ENCODE results near the gene ADGRD1.

The ADGRD1 gene

GRCh38 chr12:131141514-131141913 lies 187.8 kb downstream of the ADGRD1 start:
- DNase-seq: no peak

GRCh38 chr12:131142891-131143657 lies 189.4 kb downstream of the ADGRD1 start:
- no peak for DNase-seq

GRCh38 chr12:131146173-131146675 lies 192.5 kb downstream of the ADGRD1 start:
- DNase-seq: no peak

- DNase-seq: no peak
Observed at GRCh38 chr12:131147293-131147692, 193.6 kb downstream of the ADGRD1 start.

GRCh38 chr12:131147894-131148293 lies 194.2 kb downstream of the ADGRD1 start:
- no peak for DNase-seq

GRCh38 chr12:131151558-131152345 lies 198.0 kb downstream of the ADGRD1 start:
- no peak for DNase-seq

- no peak for DNase-seq
Observed at GRCh38 chr12:131152587-131152986, 198.9 kb downstream of the ADGRD1 start.

- no peak for DNase-seq
Observed at GRCh38 chr12:131153016-131153415, 199.3 kb downstream of the ADGRD1 start.

GRCh38 chr12:131153956-131154355 lies 200.2 kb downstream of the ADGRD1 start:
- DNase-seq: no peak

- no peak for DNase-seq
Observed at GRCh38 chr12:131155131-131155530, 201.4 kb downstream of the ADGRD1 start.

GRCh38 chr12:131157743-131158142 lies 204.0 kb downstream of the ADGRD1 start:
- no peak for DNase-seq

GRCh38 chr12:131159660-131160059 lies 206.0 kb downstream of the ADGRD1 start:
- DNase-seq: no peak

- DNase-seq: no peak
Observed at GRCh38 chr12:131162113-131162512, 208.4 kb downstream of the ADGRD1 start.

- no peak for DNase-seq
Observed at GRCh38 chr12:131163189-131163738, 209.6 kb downstream of the ADGRD1 start.

- no peak for DNase-seq
Observed at GRCh38 chr12:131164096-131164872, 210.6 kb downstream of the ADGRD1 start.

GRCh38 chr12:131166717-131167116 lies 213.0 kb downstream of the ADGRD1 start:
- no peak for DNase-seq

- no peak for DNase-seq
Observed at GRCh38 chr12:131167334-131167733, 213.6 kb downstream of the ADGRD1 start.

GRCh38 chr12:131171029-131171428 lies 217.3 kb downstream of the ADGRD1 start:
- DNase-seq: no peak

- no peak for DNase-seq
Observed at GRCh38 chr12:131174901-131175300, 221.2 kb downstream of the ADGRD1 start.

- DNase-seq: no peak
Observed at GRCh38 chr12:131176266-131176665, 222.6 kb downstream of the ADGRD1 start.

GRCh38 chr12:131176926-131177325 lies 223.2 kb downstream of the ADGRD1 start:
- no peak for DNase-seq

- DNase-seq: no peak
Observed at GRCh38 chr12:131177599-131177998, 223.9 kb downstream of the ADGRD1 start.

- no peak for DNase-seq
Observed at GRCh38 chr12:131187602-131188001, 233.9 kb downstream of the ADGRD1 start.

All from NCI-H510A treated with DMSO at 0.1 percent for 48 hours (cell line).